PFSK-1 (cell line): ENCODE results near the gene GAPT.

Source experiments
- POLR2AphosphoS5 ChIP-seq: IDR thresholded peaks from 2 replicates; pipeline ENCODE4 v1.6.1; 2012; ENCODE audit warnings: low read depth, mild to moderate bottlenecking, control low read depth, low read length, moderate library complexity
- SIN3A ChIP-seq: IDR thresholded peaks from 2 replicates; pipeline ENCODE4 v1.6.1; 2012; ENCODE audit warnings: mild to moderate bottlenecking, low read length, moderate library complexity, borderline replicate concordance; ENCODE audit not compliant: insufficient read depth
- TAF1 ChIP-seq: IDR thresholded peaks from 2 replicates; pipeline ENCODE4 v1.6.1; 2012; ENCODE audit warnings: low read length, control low read depth, borderline replicate concordance; ENCODE audit not compliant: insufficient read depth

- TF ChIP-seq POLR2AphosphoS5 (no peak), TAF1 (no peak), SIN3A (no peak)
These were observed 32.7 kb downstream of the GAPT start for GRCh38 chr5:58523956-58524355.
